ENCODE results near the gene CNTRL.
A peak's percentile ranks its signal among the peaks of the same experiment; 100 is the strongest.
"Not testable (repeated sequence)": the region's sequence is repeated elsewhere in the genome, so short reads cannot be mapped to it uniquely, and the experiment has no call there.

Gene CNTRL

DNA sequence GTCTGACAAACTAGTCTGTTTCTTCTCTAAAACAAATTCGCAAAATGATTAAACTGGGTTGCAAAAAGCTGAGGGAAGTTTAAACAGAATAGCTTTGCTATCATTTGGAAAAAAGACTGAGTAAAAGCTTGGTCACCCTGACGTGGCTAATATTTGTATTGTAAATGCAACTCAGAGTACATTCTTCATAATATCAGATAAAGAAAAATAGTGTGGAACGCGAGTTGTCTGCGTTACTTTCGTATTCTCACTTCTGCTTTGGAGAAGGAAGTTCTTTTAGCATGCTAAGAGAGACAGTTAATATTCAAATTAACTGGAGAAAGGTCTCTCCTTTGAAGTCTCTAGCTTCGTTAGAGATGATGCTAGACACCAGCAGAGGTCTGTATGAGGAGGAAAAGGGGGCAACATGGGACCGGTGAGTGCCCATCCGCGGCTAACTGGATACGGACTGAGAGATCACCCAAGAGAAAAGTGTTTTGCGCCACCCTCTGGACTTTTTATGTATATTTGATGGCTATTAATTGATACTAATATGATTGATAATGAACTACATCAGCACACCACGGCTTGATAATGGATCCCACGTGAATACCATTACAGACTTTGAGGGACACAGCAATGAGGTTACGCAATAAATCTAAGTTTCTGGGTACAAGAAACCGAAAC, 2.9 kb upstream of the CNTRL start:
- DNase-seq (ENCODE audit: low read depth in 1 of 2, low spot score in 1 of 2), result no peak

DNA sequence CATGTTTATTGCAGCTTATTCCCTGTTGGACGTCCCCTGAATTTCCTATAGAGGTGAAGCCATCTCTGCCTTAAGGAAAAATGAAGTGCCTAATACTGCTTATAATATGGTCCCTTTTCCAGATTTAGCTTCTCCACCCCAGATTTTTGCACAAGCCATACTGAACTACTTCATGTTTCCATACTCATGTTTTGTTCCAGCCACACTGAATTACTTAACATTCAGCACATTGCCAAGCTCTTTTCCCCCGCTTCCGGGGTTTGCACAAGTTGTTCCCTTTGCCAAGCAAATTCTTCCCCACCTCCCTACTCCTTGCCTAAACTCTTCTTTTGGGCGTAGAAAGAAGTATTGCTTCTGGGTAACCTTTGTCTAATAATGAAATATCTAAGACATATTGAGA, 1.7 kb upstream of the CNTRL start:
- DNase-seq (ENCODE audit: low read depth in 1 of 2, low spot score in 1 of 2), result no peak

DNA sequence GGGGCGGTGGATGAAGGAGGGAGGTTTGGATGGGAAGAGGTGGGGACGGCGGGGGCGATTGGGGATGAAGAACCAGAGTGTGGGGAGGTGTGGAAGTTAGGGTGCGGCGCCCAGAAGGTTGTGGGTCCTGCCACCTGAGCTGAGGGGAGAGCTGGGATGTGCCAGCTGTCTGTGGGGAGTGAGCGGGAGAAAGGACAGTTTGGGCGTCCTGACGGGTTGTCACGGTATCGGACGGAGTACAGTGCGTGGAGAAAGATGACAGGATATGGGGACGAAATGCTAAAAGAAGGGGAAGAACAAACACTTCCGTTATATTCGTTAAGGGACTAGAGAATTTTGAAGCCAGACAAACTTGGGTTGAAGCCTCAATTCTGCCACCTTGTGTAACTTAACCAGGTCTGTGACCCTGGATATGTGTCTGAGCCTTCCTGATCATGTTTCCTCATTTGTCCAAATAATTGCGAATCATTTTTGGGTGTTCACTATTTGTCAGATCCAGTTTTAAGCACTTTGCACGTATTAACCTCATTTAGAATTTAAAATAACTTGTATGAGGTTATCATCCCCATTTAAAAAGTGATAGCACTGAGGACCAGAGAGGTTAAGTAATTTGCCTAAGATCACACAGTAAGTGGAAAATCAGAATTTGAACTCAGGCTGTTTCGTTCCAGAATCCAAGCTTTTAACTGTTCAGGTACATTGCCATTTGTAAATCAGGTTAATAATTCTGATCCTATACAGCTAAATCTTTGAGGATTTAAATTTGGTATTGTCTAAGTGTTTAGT, 689 bp downstream of the CNTRL start:
- DNase-seq (ENCODE audit: low read depth in 1 of 2, low spot score in 1 of 2), result no peak

DNA sequence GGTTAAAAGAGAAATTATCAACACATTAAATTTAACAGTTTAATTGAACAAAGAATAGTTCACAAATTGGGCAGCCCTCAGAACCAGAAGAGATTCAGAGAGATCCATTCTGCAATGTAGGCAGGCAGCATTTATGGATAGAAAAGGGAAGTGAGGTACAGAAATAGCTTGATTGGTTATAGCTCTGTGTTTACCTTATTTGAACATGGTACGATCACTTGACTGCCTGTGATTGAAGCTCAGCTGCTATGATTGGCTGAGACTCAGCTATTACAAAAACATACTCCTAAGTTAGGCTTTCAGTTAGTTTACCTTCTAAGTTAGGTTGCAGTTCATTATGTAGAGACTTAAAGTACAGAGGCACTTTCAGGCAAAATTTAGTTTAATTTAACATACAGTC, 7.3 kb downstream of the CNTRL start:
- no peak for DNase-seq (ENCODE audit: low read depth in 1 of 2, low spot score in 1 of 2)

DNA sequence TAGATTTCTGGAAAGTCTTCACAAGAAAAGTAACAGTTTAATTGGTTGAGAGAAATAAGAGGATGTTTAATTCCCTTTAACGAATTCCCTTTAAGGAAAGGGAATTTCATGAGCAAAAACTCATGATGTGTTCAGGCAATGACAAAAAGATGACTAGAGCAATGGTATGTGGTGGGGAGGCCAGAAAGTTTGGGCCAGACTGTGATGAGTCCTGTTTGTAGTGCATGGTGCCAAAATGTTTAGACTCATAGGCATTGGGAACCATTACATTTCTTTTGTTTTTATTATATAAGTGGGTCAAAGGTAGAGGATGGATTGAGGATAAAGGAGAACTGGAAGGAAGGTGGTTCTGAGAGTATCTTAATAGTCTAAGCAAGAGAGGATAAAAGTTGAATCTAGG, 10.9 kb downstream of the CNTRL start:
- DNase-seq (ENCODE audit: low read depth in 1 of 2, low spot score in 1 of 2), result no peak

DNA sequence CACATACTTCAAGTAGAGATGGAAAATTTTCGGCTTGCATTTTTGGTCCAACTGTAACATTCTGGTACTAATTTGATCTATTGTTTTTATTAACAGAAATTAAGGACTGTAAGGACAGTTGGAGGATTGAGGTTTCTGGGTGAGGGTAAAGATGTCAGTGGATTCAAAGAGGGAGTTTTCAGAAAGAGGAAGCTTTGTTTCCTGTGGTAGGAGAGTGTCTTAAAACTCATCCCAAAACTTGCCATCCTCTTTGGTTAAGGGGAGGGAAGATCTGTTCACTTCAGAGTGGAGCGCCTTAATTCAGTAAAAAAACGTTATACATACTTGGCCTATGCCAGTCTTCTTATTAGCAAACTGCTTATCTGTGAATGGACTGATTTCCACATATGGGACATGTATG, 13.8 kb downstream of the CNTRL start:
- no peak for DNase-seq (ENCODE audit: low read depth in 1 of 2, low spot score in 1 of 2)

DNA sequence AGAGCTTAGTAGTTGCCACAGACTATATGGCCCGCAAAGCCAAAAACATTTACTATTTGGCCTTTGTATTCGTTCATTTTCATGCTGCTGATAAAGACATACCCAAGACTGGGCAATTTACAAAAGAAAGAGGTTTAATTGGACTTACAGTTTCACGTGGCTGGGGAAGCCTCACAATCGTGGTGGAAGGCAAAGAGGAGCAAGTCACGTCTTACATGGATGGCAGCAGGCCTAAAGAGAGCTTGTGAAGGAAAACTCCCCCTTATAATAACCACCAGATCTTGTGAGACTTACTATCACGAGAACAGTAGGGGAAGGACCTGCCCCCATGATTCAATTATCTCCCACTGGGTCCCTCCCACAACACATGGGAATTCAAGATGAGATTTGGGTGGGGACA, 16.0 kb downstream of the CNTRL start:
- DNase-seq (ENCODE audit: low read depth in 1 of 2, low spot score in 1 of 2), result not testable (repeated sequence)

DNA sequence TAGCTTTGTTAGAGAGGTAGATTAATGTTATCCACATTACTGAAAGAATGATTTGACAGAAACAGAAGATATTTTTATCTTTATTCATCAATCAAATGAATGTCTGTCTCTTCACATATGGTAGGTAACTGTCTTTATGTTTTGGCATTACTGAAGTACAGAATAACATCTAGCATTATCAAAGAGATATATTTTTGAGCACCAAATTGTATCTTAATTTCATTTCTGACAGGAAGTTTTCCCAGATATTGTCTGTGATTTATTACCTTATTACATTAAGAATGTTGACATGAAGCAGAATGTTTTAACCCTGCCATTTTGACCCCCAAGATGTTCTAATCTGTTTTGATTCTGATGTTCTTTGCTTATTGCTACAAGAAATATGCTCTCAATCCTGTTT, 20.3 kb downstream of the CNTRL start:
- no peak for DNase-seq (ENCODE audit: low read depth in 1 of 2, low spot score in 1 of 2)

DNA sequence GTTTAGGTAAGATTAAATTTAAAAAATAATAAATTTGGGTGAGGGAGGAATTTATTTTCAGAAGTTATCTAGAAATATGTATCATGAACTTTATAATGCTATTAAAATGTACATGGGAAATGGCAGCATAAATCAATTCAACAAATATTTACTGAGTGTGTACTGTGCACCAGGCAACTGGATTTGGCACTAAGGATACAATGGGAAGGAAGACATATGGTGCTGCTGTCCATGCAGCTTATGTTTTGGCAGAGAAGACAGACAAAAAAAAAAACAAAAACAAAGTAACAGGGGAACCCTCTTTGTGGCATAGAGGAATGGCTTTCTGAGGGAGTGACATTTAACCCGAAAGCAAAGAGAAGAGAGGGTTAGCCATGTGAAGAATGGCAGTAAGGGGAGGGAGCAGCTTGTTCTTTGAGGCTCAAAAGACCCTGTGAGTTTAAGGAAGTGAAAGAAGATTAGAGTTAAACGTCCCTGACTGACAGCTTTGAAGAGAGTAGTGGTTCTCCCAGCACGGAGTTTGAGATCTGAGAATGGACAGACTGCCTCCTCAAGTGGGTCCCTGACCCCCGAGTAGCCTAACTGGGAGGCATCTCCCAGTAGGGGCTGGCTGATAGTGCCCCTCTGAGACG, 23.9 kb downstream of the CNTRL start:
- DNase-seq (ENCODE audit: low read depth in 1 of 2, low spot score in 1 of 2), result no peak

DNA sequence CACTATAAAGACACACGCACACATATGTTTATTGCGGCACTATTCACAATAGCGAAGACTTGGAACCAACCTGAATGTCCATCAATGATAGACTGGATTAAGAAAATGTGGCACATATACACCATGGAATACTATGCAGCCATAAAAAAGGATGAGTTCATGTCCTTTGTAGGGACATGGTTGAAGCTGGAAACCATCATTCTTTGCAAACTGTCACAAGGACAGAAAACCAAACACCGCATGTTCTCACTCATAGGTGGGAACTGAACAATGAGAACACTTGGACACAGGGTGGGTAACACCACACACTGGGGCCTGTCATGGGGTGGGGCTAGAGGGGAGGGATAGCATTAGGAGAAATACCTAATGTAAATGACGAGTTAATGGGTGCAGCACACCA, 29.3 kb downstream of the CNTRL start:
- not testable (repeated sequence) for DNase-seq (ENCODE audit: low read depth in 1 of 2, low spot score in 1 of 2)

DNA sequence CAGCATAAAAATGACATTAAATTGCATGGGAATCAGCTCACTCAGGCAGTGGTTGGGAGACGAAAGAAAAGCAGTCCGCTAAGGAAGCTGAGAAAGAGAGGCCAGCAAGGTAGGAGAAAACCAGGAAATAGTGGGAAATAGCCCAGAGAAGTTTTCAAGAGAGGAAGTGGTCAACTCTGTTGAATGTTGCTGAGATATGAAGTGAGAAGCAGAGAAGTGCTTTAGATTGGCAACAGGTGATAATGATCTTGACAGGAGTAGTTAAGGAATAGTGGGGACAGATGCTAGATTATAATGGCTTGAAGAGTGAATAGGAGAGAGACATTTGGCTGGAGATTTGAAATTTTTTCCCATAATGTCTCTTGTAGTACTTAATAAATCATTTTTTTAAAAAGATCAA, 30.8 kb downstream of the CNTRL start:
- DNase-seq (ENCODE audit: low read depth in 1 of 2, low spot score in 1 of 2), result no peak

DNA sequence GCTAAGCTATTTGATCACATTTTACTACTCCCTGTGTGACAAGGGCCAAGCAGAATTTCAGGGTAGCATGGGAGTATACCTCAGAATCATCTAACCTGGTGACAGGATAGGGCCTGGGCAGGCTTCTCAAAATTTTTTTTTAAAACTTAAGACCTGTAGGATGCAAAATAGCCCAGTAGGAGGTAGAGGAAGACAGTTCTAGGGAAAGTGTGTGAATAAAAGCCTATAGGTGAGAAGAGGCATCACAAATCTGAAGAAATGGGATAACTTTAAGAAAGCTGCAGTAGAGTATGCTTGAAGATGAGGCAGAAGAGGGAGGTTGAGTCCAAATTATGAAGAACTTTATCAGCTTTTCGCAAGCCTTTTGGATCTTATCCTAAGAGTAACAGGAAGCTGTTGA, 32.3 kb downstream of the CNTRL start:
- no peak for DNase-seq (ENCODE audit: low read depth in 1 of 2, low spot score in 1 of 2)

DNA sequence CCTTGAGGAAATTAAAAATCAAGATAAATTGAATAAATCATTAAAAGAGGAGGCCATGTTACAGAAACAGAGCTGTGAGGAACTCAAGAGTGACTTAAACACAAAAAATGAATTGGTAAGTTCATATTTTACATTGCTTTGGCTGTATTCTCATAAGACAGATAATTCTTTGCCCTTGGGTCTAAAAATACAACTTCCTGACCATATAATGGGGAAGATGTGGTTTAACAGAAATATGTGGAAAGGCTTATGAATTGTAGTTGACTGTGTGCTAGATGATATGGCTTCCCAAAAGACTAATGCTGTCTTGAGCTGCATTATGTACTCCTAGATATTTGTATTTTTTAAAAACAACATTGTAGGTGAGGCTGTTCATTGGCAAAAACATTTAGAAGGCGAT, 33.1 kb downstream of the CNTRL start:
- no peak for DNase-seq (ENCODE audit: low read depth in 1 of 2, low spot score in 1 of 2)

DNA sequence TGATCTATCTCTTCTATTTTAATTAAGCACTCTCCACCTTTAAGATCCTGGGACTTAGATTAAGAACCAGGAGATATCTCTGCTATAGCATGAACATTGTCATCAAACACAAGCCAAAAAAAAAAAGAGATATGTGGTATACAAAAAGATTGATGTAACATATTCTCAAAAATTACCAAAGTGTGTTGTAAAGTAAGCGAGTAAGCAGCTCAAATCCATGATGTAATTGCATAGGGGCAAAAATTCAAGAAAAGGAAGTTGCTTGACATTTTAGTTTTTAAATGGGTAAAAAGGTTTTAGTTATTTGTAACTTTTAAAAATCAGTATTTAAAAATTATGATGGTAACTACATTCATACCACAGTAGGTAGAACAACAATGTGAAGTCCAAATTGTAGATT, 40.7 kb downstream of the CNTRL start:
- no peak for DNase-seq (ENCODE audit: low read depth in 1 of 2, low spot score in 1 of 2)

DNA sequence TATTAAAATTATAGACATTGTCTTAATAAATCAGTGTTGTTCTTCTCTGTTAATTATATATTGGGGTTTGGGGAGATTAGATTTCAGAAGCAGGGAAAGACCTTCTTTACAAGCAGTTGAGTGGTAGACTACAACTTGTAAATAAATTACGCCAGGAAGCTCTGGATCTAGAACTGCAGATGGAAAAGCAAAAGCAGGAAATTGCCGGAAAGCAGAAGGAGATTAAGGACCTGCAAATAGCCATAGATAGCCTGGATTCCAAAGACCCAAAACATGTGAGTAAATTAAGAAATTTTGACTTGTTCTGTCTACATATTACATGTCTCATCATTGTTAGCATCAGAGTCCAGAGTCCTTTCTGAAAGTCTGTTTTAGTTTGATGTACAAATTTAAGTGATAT, 43.5 kb downstream of the CNTRL start:
- no peak for DNase-seq (ENCODE audit: low read depth in 1 of 2, low spot score in 1 of 2)

DNA sequence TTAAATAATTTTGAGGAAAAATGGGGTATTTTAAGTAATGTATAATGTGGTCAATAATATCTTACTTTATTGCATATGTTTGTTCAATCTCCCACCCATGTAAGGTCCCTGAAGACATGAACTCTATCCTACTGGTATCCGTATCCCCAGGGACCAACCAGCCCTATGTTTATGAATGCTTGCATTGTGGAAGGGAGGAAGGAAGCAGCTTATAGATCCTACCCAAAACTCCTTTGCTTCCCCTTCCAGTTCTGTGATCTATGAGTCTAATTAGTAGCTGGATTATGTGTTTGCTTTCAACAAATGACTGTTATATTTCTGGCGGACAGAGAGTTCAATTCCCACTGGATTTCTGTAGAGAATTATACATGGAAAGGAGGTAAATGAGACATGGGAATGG, 45.6 kb downstream of the CNTRL start:
- no peak for DNase-seq (ENCODE audit: low read depth in 1 of 2, low spot score in 1 of 2)

DNA sequence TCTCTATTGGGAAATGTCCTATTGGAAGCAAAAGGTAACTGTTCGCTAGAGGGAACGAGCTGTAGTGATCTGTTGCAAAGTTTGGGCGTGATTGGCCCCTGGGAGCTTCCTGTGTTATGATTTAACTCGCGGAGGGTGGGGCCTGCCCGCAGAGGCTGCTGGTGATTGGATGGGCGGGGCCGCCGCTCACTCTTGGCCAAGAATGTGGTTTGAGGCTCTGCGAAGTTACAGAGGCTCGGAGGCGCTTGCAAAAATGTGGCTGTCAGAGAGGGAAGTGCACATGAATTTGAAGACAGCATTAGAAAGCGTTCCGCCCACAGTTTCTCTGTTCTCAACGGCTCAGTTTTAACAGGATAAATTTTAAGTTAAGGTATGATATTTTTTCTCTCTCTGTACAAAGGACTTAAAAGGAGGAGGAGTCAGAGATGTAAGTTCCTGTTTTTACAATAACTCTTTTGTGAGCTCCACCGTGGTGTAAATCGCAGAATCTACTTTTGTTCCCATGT, 46.9 kb downstream of the CNTRL start:
- peak; percentile 90 to 91 for DNase-seq (ENCODE audit: low read depth in 1 of 2, low spot score in 1 of 2)

DNA sequence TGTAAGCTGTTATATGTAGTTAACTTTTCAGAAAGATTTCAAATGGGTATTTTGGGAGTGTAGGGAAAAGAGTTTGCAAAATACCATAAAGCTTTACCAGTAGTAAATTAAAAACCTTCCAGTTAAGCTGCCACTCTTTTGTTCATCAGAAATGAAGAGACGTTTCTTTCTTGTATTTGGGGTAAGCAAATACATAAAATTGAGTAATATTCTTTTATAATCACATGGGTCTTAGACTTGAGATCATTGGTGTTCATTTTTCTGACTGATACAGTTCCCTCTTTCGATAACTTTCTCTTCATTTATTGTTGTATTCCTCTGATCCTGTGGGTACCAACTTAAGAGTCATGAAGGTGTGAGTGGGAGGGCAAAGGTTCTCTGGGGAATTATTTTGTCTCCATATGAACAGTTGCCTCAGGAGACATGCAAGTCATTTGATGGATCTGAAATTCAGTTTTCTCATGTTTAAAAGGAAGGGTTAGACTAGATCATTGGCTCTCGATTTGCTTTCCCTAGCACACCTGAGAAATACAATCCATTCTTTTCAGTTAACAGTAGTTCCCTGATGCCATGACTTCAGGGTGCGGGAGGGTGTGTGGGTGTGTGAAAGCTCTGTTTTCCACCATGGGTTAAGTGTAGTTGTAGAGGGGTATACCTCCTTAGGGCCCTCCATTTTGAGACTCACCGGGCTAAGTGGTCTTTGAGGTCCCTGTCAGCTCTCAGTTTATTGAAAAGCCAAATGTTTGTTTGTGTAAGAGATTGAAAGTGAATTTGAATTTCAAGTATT, 47.7 kb downstream of the CNTRL start:
- DNase-seq (ENCODE audit: low read depth in 1 of 2, low spot score in 1 of 2), result no peak

DNA sequence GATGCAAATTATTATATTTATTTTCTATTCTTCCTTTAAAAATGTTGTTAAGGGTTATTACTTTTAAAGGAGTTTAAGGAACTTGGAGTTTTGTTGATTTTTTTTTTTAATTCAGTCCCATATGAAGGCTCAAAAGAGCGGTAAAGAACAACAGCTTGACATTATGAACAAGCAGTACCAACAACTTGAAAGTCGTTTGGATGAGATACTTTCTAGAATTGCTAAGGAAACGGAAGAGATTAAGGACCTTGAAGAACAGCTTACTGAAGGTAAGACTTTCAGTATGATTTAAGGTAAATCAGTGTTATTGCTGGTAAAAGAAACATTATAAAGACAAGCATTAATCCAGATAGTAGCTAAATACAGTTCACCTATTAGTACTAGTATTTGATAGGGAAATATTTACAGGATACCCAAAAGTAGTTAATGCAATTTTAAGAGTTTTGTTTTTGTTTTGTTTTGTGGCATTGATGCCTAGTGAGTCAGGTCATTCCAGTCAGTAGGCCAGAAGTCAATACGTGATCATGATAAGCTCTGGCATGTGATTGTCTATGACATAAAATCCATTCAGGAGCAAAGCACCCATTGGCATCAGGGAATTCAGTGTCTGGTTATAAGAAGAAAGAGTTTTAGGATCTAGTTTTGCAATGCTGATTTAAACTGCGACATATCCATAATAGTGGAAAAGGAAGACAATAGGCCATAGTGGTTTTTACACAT, 49.2 kb downstream of the CNTRL start:
- DNase-seq (ENCODE audit: low read depth in 1 of 2, low spot score in 1 of 2), result no peak

DNA sequence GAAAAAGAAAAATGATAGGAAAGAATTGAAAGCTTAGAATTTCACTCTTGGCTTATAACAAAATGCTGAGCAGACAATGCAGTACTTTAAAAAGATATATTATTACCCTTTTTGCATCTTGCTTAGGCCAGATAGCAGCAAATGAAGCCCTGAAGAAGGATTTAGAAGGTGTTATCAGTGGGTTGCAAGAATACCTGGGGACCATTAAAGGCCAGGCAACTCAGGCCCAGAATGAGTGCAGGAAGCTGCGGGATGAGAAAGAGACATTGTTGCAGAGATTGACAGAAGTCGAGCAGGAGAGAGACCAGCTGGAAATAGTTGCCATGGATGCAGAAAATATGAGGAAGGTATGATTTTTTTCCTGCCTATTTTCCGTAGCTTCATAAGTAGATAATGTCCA, 50.8 kb downstream of the CNTRL start:
- no peak for DNase-seq (ENCODE audit: low read depth in 1 of 2, low spot score in 1 of 2)

DNA sequence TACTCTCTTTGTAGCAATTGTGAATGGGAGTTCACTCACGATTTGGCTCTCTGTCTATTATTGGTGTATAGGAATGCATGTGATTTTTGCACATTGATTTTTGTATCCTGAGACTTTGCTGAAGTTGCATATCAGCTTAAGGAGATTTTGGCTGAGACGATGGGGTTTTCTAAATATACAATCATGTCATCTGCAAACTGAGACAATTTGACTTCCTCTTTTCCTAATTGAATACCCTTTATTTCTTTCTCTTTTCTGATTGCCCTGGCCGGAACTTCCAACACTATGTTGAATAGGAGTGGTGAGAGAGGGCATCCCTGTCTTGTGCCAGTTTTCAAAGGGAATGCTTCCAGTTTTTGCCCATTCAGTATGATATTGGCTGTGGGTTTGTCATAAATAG, 54.6 kb downstream of the CNTRL start:
- DNase-seq (ENCODE audit: low read depth in 1 of 2, low spot score in 1 of 2), result not testable (repeated sequence)
